Measurements from ENCODE around the gene ZSCAN22. TPM values are rescaled to one million over a fixed set of nuclear protein-coding genes. Genes with fewer than 3 reads are reported as not detected.
"Not testable (repeated sequence)": the region's sequence is repeated elsewhere in the genome, so short reads cannot be mapped to it uniquely, and the experiment has no call there.

ZSCAN22 gene
- total RNA-seq, 4 donors from 2014 or later = 2.0 to 3.7 (median 2.8) TPM

DNA sequence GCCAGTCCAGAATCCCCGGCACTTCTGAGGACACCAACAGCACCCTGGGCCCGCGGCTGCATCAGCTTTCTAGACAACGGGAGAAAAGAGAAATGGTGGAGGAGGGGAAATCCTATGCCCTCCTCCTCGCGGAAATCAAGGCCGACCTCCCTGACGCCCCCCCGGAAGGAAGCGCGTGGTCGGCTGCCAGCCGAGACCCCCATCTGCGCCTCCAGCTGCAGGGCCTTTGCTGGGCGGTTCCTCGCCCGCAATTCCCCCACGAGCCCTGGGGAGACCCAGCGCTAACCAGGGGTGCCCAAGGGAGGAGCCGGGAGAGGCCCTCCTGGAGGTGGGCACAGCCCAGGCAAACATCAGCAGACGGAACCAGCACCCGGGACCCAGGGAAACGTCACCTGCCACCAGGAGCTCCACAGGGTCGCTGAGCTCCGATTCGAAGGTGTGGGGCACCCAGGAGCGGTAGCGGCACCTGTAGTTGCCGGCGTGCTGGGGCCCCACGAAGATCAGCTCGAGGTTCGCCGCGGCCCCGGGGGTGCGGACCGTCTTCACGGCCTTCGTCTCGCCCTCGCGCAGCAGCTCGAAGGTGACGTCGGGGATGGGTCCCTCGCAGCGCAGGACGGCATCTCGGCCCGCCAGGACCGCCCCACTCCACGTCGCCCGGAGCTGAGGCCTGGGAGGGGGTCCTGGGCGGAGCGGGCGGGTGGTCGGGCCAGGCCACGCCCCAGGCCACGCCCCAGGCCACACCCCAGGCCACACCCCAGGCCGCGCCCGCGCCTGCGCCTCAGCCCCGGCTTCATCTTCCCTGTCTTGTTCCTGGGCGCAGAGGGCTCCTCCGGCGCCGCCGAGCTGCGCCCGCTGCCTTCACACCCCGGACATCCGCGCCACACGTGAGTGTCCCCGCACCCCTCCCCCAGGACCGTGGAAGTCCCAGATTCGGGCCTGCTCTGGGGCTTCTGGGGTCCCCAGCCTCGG is 20.5 kb downstream of the ZSCAN22 start:
- TF ChIP-seq, protein P1, sequence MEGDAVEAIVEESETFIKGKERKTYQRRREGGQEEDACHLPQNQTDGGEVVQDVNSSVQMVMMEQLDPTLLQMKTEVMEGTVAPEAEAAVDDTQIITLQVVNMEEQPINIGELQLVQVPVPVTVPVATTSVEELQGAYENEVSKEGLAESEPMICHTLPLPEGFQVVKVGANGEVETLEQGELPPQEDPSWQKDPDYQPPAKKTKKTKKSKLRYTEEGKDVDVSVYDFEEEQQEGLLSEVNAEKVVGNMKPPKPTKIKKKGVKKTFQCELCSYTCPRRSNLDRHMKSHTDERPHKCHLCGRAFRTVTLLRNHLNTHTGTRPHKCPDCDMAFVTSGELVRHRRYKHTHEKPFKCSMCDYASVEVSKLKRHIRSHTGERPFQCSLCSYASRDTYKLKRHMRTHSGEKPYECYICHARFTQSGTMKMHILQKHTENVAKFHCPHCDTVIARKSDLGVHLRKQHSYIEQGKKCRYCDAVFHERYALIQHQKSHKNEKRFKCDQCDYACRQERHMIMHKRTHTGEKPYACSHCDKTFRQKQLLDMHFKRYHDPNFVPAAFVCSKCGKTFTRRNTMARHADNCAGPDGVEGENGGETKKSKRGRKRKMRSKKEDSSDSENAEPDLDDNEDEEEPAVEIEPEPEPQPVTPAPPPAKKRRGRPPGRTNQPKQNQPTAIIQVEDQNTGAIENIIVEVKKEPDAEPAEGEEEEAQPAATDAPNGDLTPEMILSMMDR (IDR thresholded peaks at IDR 0.05) = no peak
- ATAC-seq (ENCODE audit: low FRiP score) (peak; percentile 90), DNase-seq (ENCODE audit: low spot score) (no peak)

DNA sequence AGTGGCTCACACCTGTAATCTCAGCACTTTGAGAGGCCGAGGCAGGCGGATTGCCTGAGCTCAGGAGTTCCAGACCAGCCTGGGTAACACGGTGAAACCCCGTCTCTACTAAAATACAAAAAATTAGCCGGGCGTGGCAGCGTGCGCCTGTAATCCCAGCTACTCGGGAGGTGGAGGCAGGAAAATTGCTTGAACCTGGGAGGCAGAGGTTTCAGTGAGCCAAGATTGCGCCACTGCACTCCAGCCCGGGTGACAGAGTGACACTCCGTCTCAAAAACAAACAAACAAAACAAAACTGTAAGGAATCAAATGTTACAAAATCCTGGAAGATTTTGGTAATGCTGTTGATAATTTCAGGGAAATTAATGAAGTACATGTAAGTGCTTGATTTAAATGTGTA is 21.3 kb downstream of the ZSCAN22 start:
- ATAC-seq (ENCODE audit: low FRiP score); DNase-seq (ENCODE audit: low spot score): not testable (repeated sequence)

DNA sequence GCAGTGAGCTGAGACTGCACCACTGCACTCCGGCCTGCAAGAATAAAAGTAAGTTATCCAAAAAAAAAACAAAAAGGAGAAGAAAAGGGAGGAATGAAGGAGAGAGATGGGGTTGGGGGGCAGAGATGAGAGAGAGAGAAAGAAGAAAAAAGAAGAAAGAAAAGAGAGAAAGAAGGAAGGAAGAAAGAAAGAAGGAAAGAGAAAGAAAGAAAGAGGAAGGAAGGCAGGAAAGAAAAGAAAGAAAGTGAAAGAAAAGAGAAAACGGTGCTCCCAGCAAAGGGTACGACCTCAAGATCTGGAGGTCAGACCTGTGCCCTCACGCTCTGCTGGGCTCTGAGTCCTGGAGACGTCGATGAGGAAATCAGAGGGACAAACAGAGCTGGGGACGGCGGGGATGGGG is 22.8 kb downstream of the ZSCAN22 start:
- no peak for DNase-seq (ENCODE audit: low spot score)
- no peak for ATAC-seq (ENCODE audit: low FRiP score)
- TF ChIP-seq, protein P1 (IDR thresholded peaks at IDR 0.05) = no peak

DNA sequence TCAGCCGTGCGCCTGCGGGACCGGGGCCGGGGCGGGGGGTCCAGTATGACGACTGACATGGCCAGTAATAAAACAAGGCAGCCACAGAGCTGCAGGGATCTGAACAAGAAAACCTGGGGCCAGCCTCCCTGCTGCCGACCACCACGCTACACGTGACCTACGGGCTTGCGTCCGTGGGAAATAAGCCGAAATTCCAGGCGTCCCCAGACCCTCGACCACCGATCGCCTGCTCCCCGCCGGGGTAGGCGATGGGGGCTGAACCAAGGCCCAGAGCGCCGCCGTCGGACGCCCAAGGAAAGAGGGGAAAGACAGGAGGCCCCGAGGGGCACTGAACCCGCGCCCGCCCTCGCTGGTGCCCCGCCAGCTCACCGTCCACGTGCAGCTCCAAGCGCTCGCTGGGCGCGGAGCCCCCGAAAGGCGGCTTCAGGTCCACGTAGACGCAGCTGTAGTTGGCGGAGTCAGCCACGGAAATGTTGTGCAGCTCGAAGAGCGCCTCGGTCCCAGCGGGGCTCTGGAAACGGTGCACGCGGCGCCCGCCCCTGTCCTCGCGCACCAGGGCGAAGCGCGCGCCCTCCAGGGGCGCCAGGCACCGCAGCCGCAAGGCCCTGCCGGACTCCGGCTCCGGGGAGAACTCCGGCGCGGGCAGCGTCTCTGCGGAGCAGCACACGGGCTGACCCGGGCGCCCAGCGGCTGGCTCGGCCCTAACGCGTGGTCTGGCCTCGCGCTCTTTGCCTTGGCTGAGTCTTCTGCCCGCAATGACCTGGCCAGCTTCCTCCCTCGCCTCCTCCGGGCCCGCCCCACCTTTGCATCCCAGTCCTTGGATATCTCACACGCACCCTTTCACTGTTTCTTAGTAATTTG is 23.4 kb downstream of the ZSCAN22 start:
- TF ChIP-seq, protein P1 (IDR thresholded peaks at IDR 0.05) = no peak
- DNase-seq (ENCODE audit: low spot score) (no peak), ATAC-seq (ENCODE audit: low FRiP score) (no peak)

DNA sequence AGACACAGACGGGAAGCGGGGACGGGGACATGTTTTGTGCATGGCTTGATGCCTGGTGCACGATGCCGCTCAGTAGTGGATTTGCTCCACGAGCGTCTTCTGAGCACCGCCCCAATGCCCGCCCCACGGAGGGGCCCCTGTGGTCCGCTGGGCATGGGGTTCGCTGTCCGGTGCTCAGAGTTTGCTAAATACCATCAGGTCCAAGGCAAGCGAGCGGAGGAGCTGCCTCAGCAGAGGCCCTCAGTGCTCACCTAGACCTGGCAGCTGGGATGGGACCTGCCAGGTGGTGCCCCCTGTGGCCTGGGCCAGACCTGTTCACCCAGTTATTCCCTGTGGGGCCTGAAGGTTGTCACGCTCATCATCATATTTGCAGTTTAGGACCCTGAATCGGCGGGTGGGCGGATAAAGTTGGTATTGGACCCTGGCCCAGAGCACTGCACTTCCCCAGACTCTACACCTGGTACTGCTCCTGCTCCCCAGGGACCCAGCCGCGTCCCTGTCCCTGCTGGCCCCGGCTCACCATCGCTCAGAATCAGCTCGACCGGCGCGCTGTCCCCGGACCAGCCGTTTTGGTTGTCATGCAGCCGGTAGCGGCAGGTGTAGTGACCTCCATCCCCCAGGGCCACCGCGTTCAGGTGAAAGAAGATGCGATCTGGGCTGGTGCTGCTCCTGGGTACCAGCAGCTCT is 24.2 kb downstream of the ZSCAN22 start:
- ATAC-seq (ENCODE audit: low FRiP score) (no peak), DNase-seq (ENCODE audit: low spot score) (no peak)
- TF ChIP-seq, protein P1 (IDR thresholded peaks at IDR 0.05) = no peak

DNA sequence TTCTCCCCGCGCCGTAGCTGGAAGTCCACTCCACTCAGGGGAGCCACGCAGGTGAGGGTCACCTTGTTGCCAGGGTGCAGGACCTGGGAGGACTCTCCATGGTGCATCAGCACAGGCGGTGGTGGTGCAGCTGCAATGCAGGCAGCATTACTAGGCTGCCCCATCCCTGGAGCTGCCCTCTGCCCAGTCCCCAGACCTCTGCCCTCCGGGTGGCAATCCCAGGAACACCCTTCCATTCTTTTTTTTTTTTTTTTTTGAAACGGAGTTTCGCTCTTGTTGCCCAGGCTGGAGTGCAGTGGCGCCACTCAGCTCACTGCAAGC is 24.7 kb downstream of the ZSCAN22 start:
- TF ChIP-seq, protein P1 (IDR thresholded peaks at IDR 0.05) = no peak
- no peak for ATAC-seq (ENCODE audit: low FRiP score)
- no peak for DNase-seq (ENCODE audit: low spot score)

Data from omental fat pad (tissue), 4 donors.